Sigmoid colon (tissue), 4 donors: ENCODE measurements around the gene ROR1.

Experiments
- EP300 ChIP-seq, 4 donors: sonication (generic); formaldehyde crosslinking; IDR thresholded peaks; one replicate each; pipeline ENCODE4 v1.6.1; 2017; ENCODE audit warnings: antibody characterized with exemption in 4 of 4
- POLR2A ChIP-seq, 2 donors: fragments of 450-650 bp; IDR thresholded peaks; one replicate each; pipeline ENCODE4 v1.6.1; 2016; ENCODE audit warnings: antibody characterized with exemption in 2 of 2, mild to moderate bottlenecking in 2 of 2, moderate library complexity in 2 of 2
- TF ChIP-seq, protein P1 (sequence below), 4 experiments: fragments of 450-650 bp in 3 of 4; fragments of 200-600 bp in 1 of 4; IDR thresholded peaks; one replicate each; pipeline ENCODE4 v1.5.1; 2016 to 2019; ENCODE audit warnings: antibody characterized with exemption in 4 of 4, mild to moderate bottlenecking in 3 of 4, moderate library complexity in 2 of 4

DNA sequence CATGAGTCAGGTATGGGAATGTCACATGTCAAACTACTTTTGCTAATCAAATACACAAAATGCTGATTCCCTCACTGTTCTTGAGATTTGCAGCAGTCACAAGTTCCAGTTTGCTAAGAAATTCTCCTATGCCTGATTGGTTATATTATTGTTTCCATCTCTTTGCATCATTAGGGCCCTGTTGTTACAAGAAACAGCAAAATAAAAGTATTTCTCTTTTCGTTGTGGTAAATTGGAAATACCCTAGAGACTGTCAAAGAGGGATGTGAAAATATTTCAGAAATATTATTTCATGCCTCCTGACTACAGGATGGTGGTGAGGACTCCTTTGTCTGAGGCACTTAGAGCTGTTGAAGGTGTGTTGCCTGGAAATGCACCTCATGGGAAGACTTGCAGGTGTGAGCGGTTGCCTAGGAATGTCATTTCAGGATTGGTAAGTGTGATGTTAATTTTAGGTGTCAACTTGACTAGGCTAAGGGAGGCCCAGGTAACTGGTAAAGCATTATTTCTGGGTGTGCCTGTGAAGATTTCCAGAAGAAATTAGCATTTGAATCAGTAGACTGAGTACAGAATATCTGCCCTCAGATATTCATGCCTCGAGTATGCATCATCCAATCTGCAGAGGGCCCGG lies 117.4 kb downstream of the ROR1 start:
- TF ChIP-seq POLR2A (IDR thresholded peaks at IDR 0.05) (no peak), EP300 (IDR thresholded peaks at IDR 0.05) (no peak)
- TF ChIP-seq, protein P1, sequence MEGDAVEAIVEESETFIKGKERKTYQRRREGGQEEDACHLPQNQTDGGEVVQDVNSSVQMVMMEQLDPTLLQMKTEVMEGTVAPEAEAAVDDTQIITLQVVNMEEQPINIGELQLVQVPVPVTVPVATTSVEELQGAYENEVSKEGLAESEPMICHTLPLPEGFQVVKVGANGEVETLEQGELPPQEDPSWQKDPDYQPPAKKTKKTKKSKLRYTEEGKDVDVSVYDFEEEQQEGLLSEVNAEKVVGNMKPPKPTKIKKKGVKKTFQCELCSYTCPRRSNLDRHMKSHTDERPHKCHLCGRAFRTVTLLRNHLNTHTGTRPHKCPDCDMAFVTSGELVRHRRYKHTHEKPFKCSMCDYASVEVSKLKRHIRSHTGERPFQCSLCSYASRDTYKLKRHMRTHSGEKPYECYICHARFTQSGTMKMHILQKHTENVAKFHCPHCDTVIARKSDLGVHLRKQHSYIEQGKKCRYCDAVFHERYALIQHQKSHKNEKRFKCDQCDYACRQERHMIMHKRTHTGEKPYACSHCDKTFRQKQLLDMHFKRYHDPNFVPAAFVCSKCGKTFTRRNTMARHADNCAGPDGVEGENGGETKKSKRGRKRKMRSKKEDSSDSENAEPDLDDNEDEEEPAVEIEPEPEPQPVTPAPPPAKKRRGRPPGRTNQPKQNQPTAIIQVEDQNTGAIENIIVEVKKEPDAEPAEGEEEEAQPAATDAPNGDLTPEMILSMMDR (IDR thresholded peaks at IDR 0.05), result no peak
